CD14-positive monocyte (primary cell): ENCODE measurements around the gene FRMD4A. TPM values are rescaled to one million over a fixed set of nuclear protein-coding genes. Genes with fewer than 3 reads are reported as not detected.

Experiments
- DNase-seq, 3 donors: peaks; one replicate each; pipeline ENCODE4 v3.0.0-alpha.2; 2011 to 2022
- H2AFZ ChIP-seq: 2 replicates; pipeline ENCODE4 v1.6.0; 2012; ENCODE audit warnings: mild to moderate bottlenecking, low read depth, low read length, inconsistent platforms; ENCODE audit not compliant: insufficient read depth, poor library complexity, severe bottlenecking
- H3K27ac ChIP-seq, 2 donors: 1 replicate in 1 of 2; 2 replicates in 1 of 2; pipeline ENCODE4 v1.5.1; 2012 to 2013; ENCODE audit warnings: low read length in 2 of 2, control low read depth in 1 of 2, inconsistent platforms in 1 of 2, low read depth in 1 of 2, mild to moderate bottlenecking in 1 of 2
- H3K27me3 ChIP-seq, 2 donors: one replicate each; pipeline versions ENCODE4 v1.6.0 to v1.6.1; 2011 to 2013; ENCODE audit warnings: low read length in 2 of 2; ENCODE audit not compliant: control insufficient read depth in 2 of 2, insufficient read depth in 2 of 2
- H3K36me3 ChIP-seq, 2 donors: replicated peaks in 1 of 2; 1 replicate in 1 of 2; 2 replicates in 1 of 2; pipeline versions ENCODE4 v1.5.1 to v1.6.1; 2012 to 2013; ENCODE audit warnings: low read length in 2 of 2, control low read depth in 1 of 2, inconsistent platforms in 1 of 2, mild to moderate bottlenecking in 1 of 2; ENCODE audit not compliant: insufficient read depth in 2 of 2, control insufficient read depth in 1 of 2
- H3K4me1 ChIP-seq, 2 donors: 1 replicate in 1 of 2; 2 replicates in 1 of 2; pipeline versions ENCODE4 v1.5.1 to v1.6.1; 2012 to 2013; ENCODE audit warnings: low read length in 2 of 2, control low read depth in 1 of 2, inconsistent platforms in 1 of 2, mild to moderate bottlenecking in 1 of 2, moderate library complexity in 1 of 2; ENCODE audit not compliant: insufficient read depth in 2 of 2, control insufficient read depth in 1 of 2
- H3K4me2 ChIP-seq: replicated peaks from 2 replicates; pipeline ENCODE3; 2012; ENCODE audit warnings: low read length, moderate library complexity, mild to moderate bottlenecking; ENCODE audit not compliant: poor library complexity, severe bottlenecking; ENCODE audit errors: extremely low read depth
- H3K4me3 ChIP-seq, 3 experiments: fragments of 200-600 bp in 1 of 3; sonication (generic) in 1 of 3; replicated peaks in 1 of 3; 1 replicate in 2 of 3; 2 replicates in 1 of 3; pipeline ENCODE4 v1.5.1; 2011 to 2013; ENCODE audit warnings: low read length in 3 of 3, mild to moderate bottlenecking in 3 of 3, control low read depth in 2 of 3, low read depth in 2 of 3, inconsistent platforms in 1 of 3, moderate library complexity in 1 of 3
- H3K79me2 ChIP-seq: 2 replicates; pipeline ENCODE4 v1.6.0; 2012; ENCODE audit warnings: mild to moderate bottlenecking, control low read depth, inconsistent platforms, low read length, moderate library complexity; ENCODE audit not compliant: insufficient read depth
- H3K9ac ChIP-seq: 2 replicates; pipeline ENCODE4 v1.6.0; 2017; ENCODE audit warnings: low read length, mild to moderate bottlenecking; ENCODE audit not compliant: insufficient read depth, poor library complexity, severe bottlenecking
- H3K9me3 ChIP-seq, 2 donors: replicated peaks in 1 of 2; 1 replicate in 1 of 2; 2 replicates in 1 of 2; pipeline versions ENCODE4 v1.5.1 to v1.6.1; 2012 to 2013; ENCODE audit warnings: low read length in 2 of 2, control low read depth in 1 of 2; ENCODE audit not compliant: control insufficient read depth in 1 of 2, insufficient read depth in 1 of 2
- H4K20me1 ChIP-seq: 2 replicates; pipeline ENCODE4 v1.6.0; 2012; ENCODE audit warnings: mild to moderate bottlenecking, low read length, control low read depth, moderate library complexity; ENCODE audit not compliant: insufficient read depth
- H3K27ac Mint-ChIP-seq, 7 donors: one replicate each; pipeline ENCODE4 v1.8.0; 2020; ENCODE audit warnings: mild to moderate bottlenecking in 7 of 7, mixed read lengths in 7 of 7, moderate library complexity in 6 of 7, inconsistent platforms in 2 of 7
- H3K27me3 Mint-ChIP-seq, 3 donors: one replicate each; pipeline ENCODE4 v1.8.0; 2021 to 2022; ENCODE audit warnings: low read depth in 3 of 3, mild to moderate bottlenecking in 3 of 3, mixed read lengths in 3 of 3, moderate library complexity in 3 of 3, inconsistent platforms in 1 of 3
- H3K36me3 Mint-ChIP-seq, 2 donors: one replicate each; pipeline ENCODE4 v1.8.0; 2020; ENCODE audit warnings: mixed read lengths in 2 of 2, inconsistent platforms in 1 of 2, mild to moderate bottlenecking in 1 of 2
- H3K4me1 Mint-ChIP-seq: one replicate; pipeline ENCODE4 v1.8.0; 2020; ENCODE audit warnings: mild to moderate bottlenecking, mixed read lengths
- H3K4me3 Mint-ChIP-seq, 2 donors: one replicate each; pipeline ENCODE4 v1.8.0; 2020; ENCODE audit warnings: mild to moderate bottlenecking in 2 of 2, mixed read lengths in 2 of 2, moderate library complexity in 1 of 2
- H3K9me3 Mint-ChIP-seq, 7 donors: one replicate each; pipeline ENCODE4 v1.8.0; 2020 to 2022; ENCODE audit warnings: mixed read lengths in 7 of 7, mild to moderate bottlenecking in 6 of 7, moderate library complexity in 6 of 7, inconsistent platforms in 2 of 7
- CTCF ChIP-seq: fragments of 200-600 bp; IDR thresholded peaks from one replicate; pipeline ENCODE4 v1.8.0; 2022; ENCODE audit warnings: antibody characterized with exemption, mild to moderate bottlenecking
- WGBS: methylation state at CpG from one replicate; pipeline ENCODE4 v1.1.5; 2013; ENCODE audit warnings: missing lambda C conversion rate; ENCODE audit not compliant: insufficient coverage; 5-methylcytosine and 5-hydroxymethylcytosine counted together
- intact Hi-C, 2 donors: fragments of 100-400 bp; cut with micrococcal nuclease; formaldehyde crosslinking; loops; one replicate each; pipeline versions ENCODE4 v1.15.0 to v1.15.1; 2023
- polyA plus RNA-seq, 3 donors: library from polyadenylated mRNA; depleted of rRNA in 1 of 3; unstranded in 2 of 3; stranded (reverse) in 1 of 3; fragments of 300-500 nt in 2 of 3; fragments of >200 nt in 1 of 3; fragmentation: Illumina TruSeq in 2 of 3; gene quantifications; 1 replicate in 2 of 3; 2 replicates in 1 of 3; pipeline ENCODE4 v1.2.3, GENCODE V29; 2012 to 2021

The FRMD4A gene
- polyA plus RNA-seq, 3 donors: 0.12 TPM; not detected in 2

- Histone ChIP-seq H3K27ac (no peak overlapping the region), H3K4me2 (no peak overlapping the region), H4K20me1 (no peaks in the 10 kb centered on the region), H3K9me3 (no peaks in the 10 kb centered on the region), H3K79me2 (no peaks in the 10 kb centered on the region), H3K9ac (no peak overlapping the region), H3K27me3 (no peaks in the 10 kb centered on the region), H3K36me3 (no peaks in the 10 kb centered on the region), H3K4me3 (no peak overlapping the region), H3K4me1 (peaks cover 16 to 19% of the 10 kb centered on the region in 2 donors), H2AFZ (no peak overlapping the region)
- peaks cover 21% of the 10 kb centered on the region for H3K4me1 Mint-ChIP-seq
- DNase-seq: no peak
- H3K4me3 Mint-ChIP-seq: no peak overlapping the region
- WGBS: 93% methylated on average over 3 of the region's 6 CpGs
- no peak overlapping the region for H3K27ac Mint-ChIP-seq
- TF ChIP-seq CTCF: no peak
- intact Hi-C loops: no loop called here
- H3K27me3 Mint-ChIP-seq: peaks cover 0 to 4% (median 0%) of the 10 kb centered on the region in 3 donors
- peaks cover 0 to 3% (median 0%) of the 10 kb centered on the region in 7 donors for H3K9me3 Mint-ChIP-seq
- H3K36me3 Mint-ChIP-seq: no peaks in the 10 kb centered on the region
Measured at GRCh38 chr10:13759168-13759567, 571.6 kb downstream of the FRMD4A start.

- Histone ChIP-seq H3K4me1 (peaks cover 16 to 19% of the 10 kb centered on the region in 2 donors), H3K27me3 (no peaks in the 10 kb centered on the region), H3K79me2 (no peaks in the 10 kb centered on the region), H3K4me3 (no peak overlapping the region), H3K9ac (no peak overlapping the region), H3K27ac (no peak overlapping the region), H3K9me3 (no peaks in the 10 kb centered on the region), H4K20me1 (no peaks in the 10 kb centered on the region), H2AFZ (no peak overlapping the region), H3K36me3 (no peaks in the 10 kb centered on the region), H3K4me2 (no peak overlapping the region)
- no peaks in the 10 kb centered on the region for H3K36me3 Mint-ChIP-seq
- H3K27me3 Mint-ChIP-seq: peaks cover 0 to 4% (median 0%) of the 10 kb centered on the region in 3 donors
- no peak for DNase-seq
- peaks cover 21% of the 10 kb centered on the region for H3K4me1 Mint-ChIP-seq
- peaks cover 0 to 3% (median 0%) of the 10 kb centered on the region in 7 donors for H3K9me3 Mint-ChIP-seq
- WGBS: no CpG with 5 or more reads among the region's 5 CpGs
- H3K4me3 Mint-ChIP-seq: no peak overlapping the region
- intact Hi-C loops: no loop called here
- no peak overlapping the region for H3K27ac Mint-ChIP-seq
- no peak for TF ChIP-seq CTCF
Measured at GRCh38 chr10:13758756-13759155, 572.0 kb downstream of the FRMD4A start.
